Testis (tissue), 3 donors: ENCODE measurements around the gene FAIM. TPM values are rescaled to one million over a fixed set of nuclear protein-coding genes. Genes with fewer than 3 reads are reported as not detected.

ENCODE experiments used
- DNase-seq: peaks from one replicate; pipeline ENCODE4 v3.0.0-alpha.2; 2019
- H3K27ac ChIP-seq, 2 donors: fragments of 200-600 bp; sonication (generic); one replicate each; pipeline ENCODE4 v1.5.1; 2019
- H3K27me3 ChIP-seq: fragments of 200-600 bp; sonication (generic); one replicate; pipeline ENCODE4 v1.5.1; 2019
- H3K36me3 ChIP-seq: fragments of 200-600 bp; sonication (generic); one replicate; pipeline ENCODE4 v1.5.1; 2017; ENCODE audit warnings: low read depth; ENCODE audit errors: missing control alignments
- H3K4me1 ChIP-seq: fragments of 200-600 bp; sonication (generic); one replicate; pipeline ENCODE4 v1.5.1; 2019
- H3K4me3 ChIP-seq, 2 donors: fragments of 200-600 bp; sonication (generic); one replicate each; pipeline ENCODE4 v1.5.1; 2017 to 2019
- H3K9me3 ChIP-seq: fragments of 200-600 bp; sonication (generic); one replicate; pipeline ENCODE4 v1.5.1; 2017
- POLR2A ChIP-seq: fragments of 450-650 bp; IDR thresholded peaks from one replicate; pipeline ENCODE4 v1.6.1; 2017; ENCODE audit warnings: antibody characterized with exemption, mild to moderate bottlenecking, moderate library complexity
- WGBS, 2 donors: methylation state at CpG; one replicate each; pipeline ENCODE4 v1.1.5; 2018; 5-methylcytosine and 5-hydroxymethylcytosine counted together
- intact Hi-C: fragments of 100-400 bp; cut with DNase I; formaldehyde crosslinking; loops from one replicate; pipeline ENCODE4 v1.15.1; 2023; ENCODE audit warnings: low total_unique reads
- polyA plus RNA-seq: library from polyadenylated mRNA; stranded (reverse); fragments of 350-450 nt; fragmentation: Illumina TruSeq; extraction: RNeasy Lipid Tissue Mini Kit (QIAGEN cat#74804); gene quantifications from one replicate; pipeline ENCODE4 v1.2.3, GENCODE V29; 2014; ENCODE audit warnings: low read depth, low replicate concordance; ENCODE audit not compliant: insufficient read depth
- total RNA-seq, 2 donors: library from RNA; depleted of rRNA; stranded (reverse); fragments of >200 nt; gene quantifications; one replicate each; pipeline ENCODE4 v1.2.3, GENCODE V29; 2016
- TF ChIP-seq, protein P1 (sequence below), 3 experiments: fragments of 450-650 bp in 2 of 3; fragments of 200-600 bp in 1 of 3; sonication (generic) in 1 of 3; IDR thresholded peaks; one replicate each; pipeline ENCODE4 v1.5.1; 2016 to 2019; ENCODE audit warnings: antibody characterized with exemption in 3 of 3, mild to moderate bottlenecking in 2 of 3, moderate library complexity in 1 of 3

Gene FAIM
- total and polyA plus RNA-seq, 3 donors from 2014 or later = 7.0 to 15.3 (median 10.8) TPM

DNA sequence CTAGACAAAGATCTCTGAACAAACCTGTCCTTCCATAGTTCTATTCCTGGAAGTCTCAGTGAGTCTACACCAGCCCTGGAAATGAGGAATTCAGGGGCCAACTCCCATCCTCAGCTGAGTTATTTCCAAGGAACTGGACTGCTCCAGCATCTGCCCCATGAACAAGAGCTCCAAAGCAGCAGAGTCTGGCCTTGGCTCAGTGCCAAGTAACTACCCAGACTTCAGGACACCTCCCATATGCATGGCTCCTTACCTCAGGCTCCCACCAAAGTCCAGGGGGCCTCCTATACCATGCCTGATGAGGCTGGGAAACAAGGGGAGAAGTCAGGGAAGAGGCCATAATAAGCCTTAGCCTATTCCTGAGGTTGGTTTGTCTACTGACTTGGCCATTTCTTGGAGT is 45.0 kb downstream of the FAIM start:
- intact Hi-C loops = no loop called here
- Histone ChIP-seq H3K4me1 (no peaks in the 10 kb centered on the region), H3K36me3 (no peaks in the 10 kb centered on the region), H3K9me3 (no peaks in the 10 kb centered on the region), H3K4me3 (no peak overlapping the region), H3K27me3 (no peaks in the 10 kb centered on the region), H3K27ac (no peak overlapping the region)
- DNase-seq = no peak
- TF ChIP-seq, protein P1, sequence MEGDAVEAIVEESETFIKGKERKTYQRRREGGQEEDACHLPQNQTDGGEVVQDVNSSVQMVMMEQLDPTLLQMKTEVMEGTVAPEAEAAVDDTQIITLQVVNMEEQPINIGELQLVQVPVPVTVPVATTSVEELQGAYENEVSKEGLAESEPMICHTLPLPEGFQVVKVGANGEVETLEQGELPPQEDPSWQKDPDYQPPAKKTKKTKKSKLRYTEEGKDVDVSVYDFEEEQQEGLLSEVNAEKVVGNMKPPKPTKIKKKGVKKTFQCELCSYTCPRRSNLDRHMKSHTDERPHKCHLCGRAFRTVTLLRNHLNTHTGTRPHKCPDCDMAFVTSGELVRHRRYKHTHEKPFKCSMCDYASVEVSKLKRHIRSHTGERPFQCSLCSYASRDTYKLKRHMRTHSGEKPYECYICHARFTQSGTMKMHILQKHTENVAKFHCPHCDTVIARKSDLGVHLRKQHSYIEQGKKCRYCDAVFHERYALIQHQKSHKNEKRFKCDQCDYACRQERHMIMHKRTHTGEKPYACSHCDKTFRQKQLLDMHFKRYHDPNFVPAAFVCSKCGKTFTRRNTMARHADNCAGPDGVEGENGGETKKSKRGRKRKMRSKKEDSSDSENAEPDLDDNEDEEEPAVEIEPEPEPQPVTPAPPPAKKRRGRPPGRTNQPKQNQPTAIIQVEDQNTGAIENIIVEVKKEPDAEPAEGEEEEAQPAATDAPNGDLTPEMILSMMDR (IDR thresholded peaks at IDR 0.05) = no peak
- TF ChIP-seq POLR2A = no peak

DNA sequence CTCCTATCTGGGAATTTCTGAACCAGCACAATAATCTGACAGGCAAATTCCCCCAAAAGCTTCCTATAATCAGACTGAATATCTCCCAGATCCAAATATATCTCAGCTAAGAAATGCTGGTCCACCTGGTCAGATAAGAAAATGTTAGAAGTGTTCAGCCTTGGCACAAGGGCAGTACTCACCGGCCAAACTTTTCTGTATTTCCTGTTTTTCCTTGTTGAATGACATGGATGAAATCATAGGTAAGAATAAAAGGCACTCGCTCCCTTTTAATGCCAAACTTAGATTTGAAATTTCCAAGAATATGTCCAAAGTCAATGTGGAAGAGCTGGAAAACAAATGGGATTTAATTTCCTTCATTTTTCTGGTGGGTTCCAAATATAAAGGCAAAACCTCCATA is 48.9 kb downstream of the FAIM start:
- DNase-seq = no peak
- Histone ChIP-seq H3K27me3 (no peaks in the 10 kb centered on the region), H3K9me3 (no peaks in the 10 kb centered on the region), H3K4me1 (no peaks in the 10 kb centered on the region), H3K27ac (no peak overlapping the region), H3K4me3 (no peak overlapping the region), H3K36me3 (no peaks in the 10 kb centered on the region)
- 88 to 93% methylated on average over 2 of the region's 2 CpGs for WGBS, 2 donors
- intact Hi-C loops = no loop called here
- TF ChIP-seq POLR2A = no peak
- TF ChIP-seq, protein P1 (IDR thresholded peaks at IDR 0.05) = no peak

- Histone ChIP-seq H3K27me3 (no peaks in the 10 kb centered on the region), H3K9me3 (no peaks in the 10 kb centered on the region), H3K27ac (no peak overlapping the region), H3K4me1 (no peaks in the 10 kb centered on the region), H3K4me3 (no peak overlapping the region), H3K36me3 (no peaks in the 10 kb centered on the region)
- 84 to 86% methylated on average over 1 of the region's 1 CpG for WGBS, 2 donors
- intact Hi-C loops = no loop called here
- TF ChIP-seq POLR2A = no peak
- TF ChIP-seq, protein P1 (IDR thresholded peaks at IDR 0.05) = no peak
- DNase-seq = no peak
These were observed 59.5 kb downstream of the FAIM start for GRCh38 chr3:138668107-138668506.

GRCh38 chr3:138670407-138670806 is 61.8 kb downstream of the FAIM start:
- no peak overlapping the region for H3K27ac ChIP-seq
- TF ChIP-seq, protein P1 (IDR thresholded peaks at IDR 0.05) = no peak
- no peak for TF ChIP-seq POLR2A
- H3K36me3 ChIP-seq = no peaks in the 10 kb centered on the region
- H3K4me1 ChIP-seq = no peaks in the 10 kb centered on the region
- no peaks in the 10 kb centered on the region for H3K27me3 ChIP-seq
- DNase-seq = no peak
- H3K4me3 ChIP-seq = no peak overlapping the region
- intact Hi-C loops = no loop called here
- H3K9me3 ChIP-seq = no peaks in the 10 kb centered on the region

DNA sequence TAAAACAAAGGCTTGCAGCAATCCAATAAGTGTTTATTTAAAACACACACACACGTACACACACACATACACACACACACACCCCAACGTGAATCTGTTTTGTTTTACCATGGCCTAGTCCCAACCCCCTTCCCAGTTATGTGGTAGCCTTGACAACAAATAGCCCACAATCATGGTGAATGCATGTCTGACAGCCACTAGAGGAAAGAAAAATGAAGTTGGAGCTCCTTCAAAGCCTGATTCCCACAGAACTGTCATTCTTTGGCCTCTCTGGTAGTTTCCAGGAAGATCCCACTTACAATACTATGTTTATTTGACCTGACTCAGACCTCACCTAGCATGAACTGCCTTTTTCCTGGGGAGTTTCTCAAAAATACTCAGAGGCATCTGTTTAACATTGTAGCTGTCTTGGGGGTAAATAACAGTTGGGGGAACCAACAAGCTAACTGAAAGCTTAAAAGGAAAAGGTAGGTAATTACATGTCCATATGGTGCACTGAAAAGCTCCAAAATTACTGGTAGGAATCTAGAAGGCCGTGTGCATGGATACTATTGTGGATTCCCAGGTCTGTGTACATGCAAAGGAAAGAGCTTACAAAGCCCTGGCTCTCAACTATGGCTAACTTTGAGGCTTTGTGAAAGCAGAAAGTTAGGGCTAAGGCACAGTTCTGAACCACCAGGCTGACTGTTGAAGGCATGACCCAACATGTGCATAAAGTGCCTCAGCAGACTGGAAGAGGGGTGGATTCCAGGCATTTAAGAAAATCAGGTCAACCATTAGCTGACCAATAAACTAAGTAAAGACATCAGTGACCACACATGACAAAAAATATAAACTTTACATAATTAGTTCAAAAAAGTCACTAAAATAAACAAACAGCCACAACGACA is 65.3 kb downstream of the FAIM start:
- no peak for DNase-seq
- Histone ChIP-seq H3K9me3 (no peaks in the 10 kb centered on the region), H3K36me3 (no peaks in the 10 kb centered on the region), H3K27me3 (no peaks in the 10 kb centered on the region), H3K4me1 (no peaks in the 10 kb centered on the region), H3K27ac (no peak overlapping the region), H3K4me3 (no peak overlapping the region)
- 79 to 81% methylated on average over 4 of the region's 4 CpGs for WGBS, 2 donors
- intact Hi-C loops = no loop called here
- TF ChIP-seq, protein P1 (IDR thresholded peaks at IDR 0.05) = no peak
- TF ChIP-seq POLR2A = no peak
